Measurements from ENCODE around the gene NINJ1. TPM values are rescaled to one million over a fixed set of nuclear protein-coding genes. Genes with fewer than 3 reads are reported as not detected.

NINJ1 gene
- total and polyA plus RNA-seq, 2 of the 8 experiments (the other 6 are each of a cell fraction or from before 2014, with no cell fraction given), result 28.2 to 65.6 TPM

- WGBS, 2 experiments (ENCODE audit: extremely low coverage in 1 of 2, insufficient coverage in 1 of 2, insufficient read length in 1 of 2, insufficient replicate concordance in 2 of 2, low coverage in 1 of 2, low lambda C conversion rate in 2 of 2, missing lambda C conversion rate in 1 of 2), result 87% methylated on average over 12 of the region's 12 CpGs; no CpG with 5 or more reads in 1 of the 2 experiments
- H3K36me3 ChIP-seq (ENCODE audit: control insufficient read depth in 2 of 4, insufficient read depth in 4 of 4, low read length in 3 of 4), result no peaks in the 10 kb centered on the region
- H3K23ac ChIP-seq (ENCODE audit: insufficient read length), result no peak overlapping the region
- H3K14ac ChIP-seq (ENCODE audit: insufficient read length), result no peak overlapping the region
- H2AK5ac ChIP-seq (ENCODE audit: low read depth, low read length), result no peak overlapping the region
- no peaks in the 10 kb centered on the region for H4K20me1 ChIP-seq (replicated peaks in 1 of 2; ENCODE audit: control insufficient read depth in 1 of 2, insufficient read depth in 2 of 2, low read length in 2 of 2)
- no peak overlapping the region for H2BK15ac ChIP-seq (ENCODE audit: low read length)
- no peak overlapping the region for H3K4me2 ChIP-seq (ENCODE audit: insufficient read depth in 1 of 2, low read depth in 2 of 2, low read length in 2 of 2)
- no peak overlapping the region for H3K9ac ChIP-seq (replicated peaks in 1 of 4; ENCODE audit: extremely low read depth in 1 of 4, low read depth in 3 of 4, low read length in 3 of 4)
- no peaks in the 10 kb centered on the region for H3K9me3 ChIP-seq (ENCODE audit: insufficient read depth in 2 of 2, low read depth in 1 of 2, low read length in 1 of 2)
- peaks cover 0 to 2% (median 0%) of the 10 kb centered on the region in 4 experiments; a peak in 1 of 7 replicates for H3K4me1 ChIP-seq (replicated peaks in 1 of 4; ENCODE audit: control insufficient read depth in 3 of 4, insufficient read depth in 4 of 4, low read length in 3 of 4)
- H3K4ac ChIP-seq (replicated peaks; ENCODE audit: insufficient read length, low read depth, low read length), result no peak overlapping the region
- H3K79me1 ChIP-seq (ENCODE audit: low read depth, low read length), result no peaks in the 10 kb centered on the region
- no peak overlapping the region for H3K56ac ChIP-seq (replicated peaks; ENCODE audit: insufficient read length, low read depth, low read length)
- POLR2A ChIA-PET (ENCODE audit: partially characterized antibody), result interaction anchor here (1.6 kb wide), 1 partner anchor 16 kb away, joined by 4 read pairs; no protein-coding TSS in a partner anchor
- H2BK20ac ChIP-seq (ENCODE audit: low read length), result no peak overlapping the region
- no peaks in the 10 kb centered on the region; a peak in 1 of 7 replicates for H3K27me3 ChIP-seq (replicated peaks in 1 of 4; ENCODE audit: control insufficient read depth in 3 of 4, extremely low read depth in 1 of 4, insufficient read depth in 3 of 4, low read length in 3 of 4)
- no peak overlapping the region for H3K27ac ChIP-seq (ENCODE audit: low read depth, low read length)
- H3K23me2 ChIP-seq (ENCODE audit: low read depth, low read length), result no peaks in the 10 kb centered on the region
- no peak overlapping the region for H4K91ac ChIP-seq (replicated peaks; ENCODE audit: insufficient read length, low read length)
- no peak overlapping the region for H3K18ac ChIP-seq (ENCODE audit: extremely low read depth, low read length)
- H2BK5ac ChIP-seq (ENCODE audit: low read depth, low read length), result no peak overlapping the region
- no peaks in the 10 kb centered on the region for H3K79me2 ChIP-seq (ENCODE audit: control insufficient read depth in 1 of 2, insufficient read depth in 2 of 2, low read length in 2 of 2)
- no peak overlapping the region for H2BK12ac ChIP-seq (ENCODE audit: low read depth, low read length)
- H3K4me3 ChIP-seq (ENCODE audit: extremely low read depth in 1 of 4, insufficient read depth in 2 of 4, low read depth in 3 of 4, low read length in 4 of 4), result no peak overlapping the region
- no peak overlapping the region for H2BK120ac ChIP-seq (replicated peaks; ENCODE audit: low read depth, low read length)
- H4K8ac ChIP-seq (ENCODE audit: extremely low read depth, insufficient read depth, low read length), result peak overlapping the region; percentile 76; the same call in 1 of the 2 replicates
- DNase-seq (ENCODE audit: low read depth in 1 of 2, low spot score in 2 of 2) (no peak), FAIRE-seq (no peak)
- H2AFZ ChIP-seq (ENCODE audit: low read length), result no peak overlapping the region
- no peak for TF ChIP-seq PHF8 (conservative IDR thresholded peaks at IDR 0.05; ENCODE audit: low read depth, low read length)
- TF ChIP-seq KDM1A (IDR thresholded peaks at IDR 0.05; ENCODE audit: borderline replicate concordance, low read length), result no peak
- no peak for TF ChIP-seq TEAD4 (IDR thresholded peaks at IDR 0.05; ENCODE audit: low read depth, low read length)
- TF ChIP-seq HDAC2 (IDR thresholded peaks at IDR 0.05; ENCODE audit: borderline replicate concordance in 1 of 2, low read depth in 2 of 2, low read length in 2 of 2), result no peak
- CTCF ChIA-PET (ENCODE audit: partially characterized antibody), result interaction anchor here (0.8 to 1.5 kb wide), 4 partner anchors 9 to 115 kb away, joined by 3 to 6 read pairs (median 3); no protein-coding TSS in a partner anchor
- H4K5ac ChIP-seq (ENCODE audit: insufficient read length, low read depth, low read length), result no peak overlapping the region
Measured at GRCh38 chr9:93173365-93174051, 39.5 kb upstream of the NINJ1 start.

Measured in H1 (cell line).